Measurements from ENCODE around the gene GOLM1.

Gene GOLM1

DNA sequence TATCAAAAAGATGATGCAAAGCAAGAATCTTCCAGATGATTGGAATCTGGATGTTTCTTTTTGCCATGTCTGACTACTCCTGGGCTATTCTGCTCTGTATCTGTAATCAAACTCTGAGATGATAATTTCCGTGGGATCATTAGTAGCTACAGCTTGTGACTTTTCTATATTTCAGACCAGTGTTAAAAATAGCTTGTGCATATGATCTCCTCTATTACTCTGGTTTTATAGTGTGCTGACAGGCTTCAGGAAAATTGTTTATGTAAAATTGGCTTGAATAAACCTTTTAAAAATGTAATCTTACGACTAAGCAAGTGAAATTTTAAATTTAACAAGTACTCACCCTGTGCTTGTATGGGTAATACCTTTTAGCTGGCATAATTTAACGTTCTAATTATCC is 118.0 kb downstream of the GOLM1 start:
- DNase-seq (ENCODE audit: low read depth), result no peak

DNA sequence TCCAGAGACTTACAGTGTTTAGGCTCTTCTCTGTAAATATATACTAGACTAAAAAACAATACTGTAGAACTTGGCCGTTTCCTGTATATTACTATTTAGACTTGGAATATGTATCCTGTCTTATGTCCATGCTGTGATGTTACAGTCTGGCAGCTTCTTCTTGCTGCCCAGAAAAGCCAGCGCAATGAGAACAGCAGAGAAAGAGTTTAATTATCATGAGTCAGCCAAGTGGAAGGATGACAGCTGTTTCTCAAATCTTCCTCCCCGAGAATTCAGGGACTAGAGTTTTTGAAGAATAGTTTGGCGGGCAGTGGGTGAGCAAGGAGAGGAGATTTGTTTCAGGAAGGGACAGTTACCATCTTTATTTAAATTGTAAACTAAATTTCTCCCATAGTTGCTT is 120.9 kb downstream of the GOLM1 start:
- no peak for DNase-seq (ENCODE audit: low read depth)

Measured in T follicular helper cell (primary cell).